HG03457 (cell line): ENCODE data around the gene WDR4.
"Not testable (repeated sequence)": the region's sequence is repeated elsewhere in the genome, so short reads cannot be mapped to it uniquely, and the experiment has no call there.

Source experiments
- ATAC-seq: cut with Tn5 transposase; IDR thresholded peaks from one replicate; pipeline ENCODE4 v1.9.1; 2021; ENCODE audit warnings: moderate number of reproducible peaks; ENCODE audit not compliant: unreplicated experiment

WDR4 gene

GRCh38 chr21:42878993-42879787 lies at the start of gene WDR4:
Gene WDR4 (minus strand): TSS chr21:42879539. CDS start chr21:42879495, 44 bp downstream.
- ATAC-seq = peak; percentile 66

- ATAC-seq = not testable (repeated sequence)
Observed at GRCh38 chr21:42927474-42928200, 48.3 kb upstream of the WDR4 start.

GRCh38 chr21:42925114-42925926 lies 46.0 kb upstream of the WDR4 start, which contains the start of gene ERVH48-1:
Gene ERVH48-1 (minus strand): TSS chr21:42925630. CDS start chr21:42919006, 6,624 bp downstream.
- no peak for ATAC-seq

GRCh38 chr21:42924433-42924751 lies 45.1 kb upstream of the WDR4 start:
- no peak for ATAC-seq

GRCh38 chr21:42923553-42924432 lies 44.5 kb upstream of the WDR4 start:
- ATAC-seq = peak; percentile 71

- ATAC-seq = no peak
Observed at GRCh38 chr21:42922918-42923317, 43.6 kb upstream of the WDR4 start.

- ATAC-seq = no peak
Observed at GRCh38 chr21:42921927-42922326, 42.6 kb upstream of the WDR4 start.

GRCh38 chr21:42918291-42918690 lies 39.0 kb upstream of the WDR4 start:
- no peak for ATAC-seq

GRCh38 chr21:42913476-42913875 lies 34.1 kb upstream of the WDR4 start:
- no peak for ATAC-seq

GRCh38 chr21:42911920-42912319 lies 32.6 kb upstream of the WDR4 start:
- ATAC-seq = not testable (repeated sequence)

GRCh38 chr21:42908484-42908883 lies 29.1 kb upstream of the WDR4 start:
- ATAC-seq = not testable (repeated sequence)

- no peak for ATAC-seq
Observed at GRCh38 chr21:42906233-42906632, 26.9 kb upstream of the WDR4 start.

- no peak for ATAC-seq
Observed at GRCh38 chr21:42905195-42905594, 25.9 kb upstream of the WDR4 start.

- no peak for ATAC-seq
Observed at GRCh38 chr21:42903817-42904216, 24.5 kb upstream of the WDR4 start.

- no peak for ATAC-seq
Observed at GRCh38 chr21:42900446-42900845, 21.1 kb upstream of the WDR4 start.

- ATAC-seq = peak; percentile 82
Observed at GRCh38 chr21:42892931-42893755, 13.8 kb upstream of the WDR4 start, which contains the start of gene NDUFV3. Gene NDUFV3 (plus strand): TSS chr21:42893309. CDS start chr21:42893334, 25 bp downstream.

- ATAC-seq = no peak
Observed at GRCh38 chr21:42892582-42892930, 13.2 kb upstream of the WDR4 start.

GRCh38 chr21:42887326-42887725 lies 8.0 kb upstream of the WDR4 start:
- ATAC-seq = no peak

- ATAC-seq = no peak
Observed at GRCh38 chr21:42883921-42884320, 4.6 kb upstream of the WDR4 start.
